ENCODE data around the gene ITPK1. TPM values are rescaled to one million over a fixed set of nuclear protein-coding genes. Genes with fewer than 3 reads are reported as not detected.

Gene ITPK1
- total RNA-seq, 4 donors from 2014 or later = 108 to 221 (median 138) TPM

GRCh38 chr14:92982956-92983355, 132.8 kb downstream of the ITPK1 start:
- peaks cover 37 to 49% (median 42%) of the 10 kb centered on the region in 4 donors for H3K4me1 ChIP-seq
- TF ChIP-seq POLR2AphosphoS5 (IDR thresholded peaks at IDR 0.05) = no peak
- no peak for TF ChIP-seq POLR2A (IDR thresholded peaks at IDR 0.05; ENCODE audit: low read depth)
- no peak for TF ChIP-seq CTCF (IDR thresholded peaks at IDR 0.05)
- TF ChIP-seq EP300 (IDR thresholded peaks at IDR 0.05) = no peak

GRCh38 chr14:92981726-92982125, 134.0 kb downstream of the ITPK1 start:
- no peaks in the 10 kb centered on the region for H3K27me3 ChIP-seq
- no peak overlapping the region for H3K4me3 ChIP-seq
- peaks cover 26 to 37% (median 29%) of the 10 kb centered on the region in 4 donors for H3K4me1 ChIP-seq
- WGBS = 95% methylated on average over 7 of the region's 8 CpGs
- no peak overlapping the region for H3K27ac ChIP-seq (replicated peaks in 1 of 4)
- no peak for TF ChIP-seq POLR2AphosphoS5 (IDR thresholded peaks at IDR 0.05)
- no peak for TF ChIP-seq CTCF (IDR thresholded peaks at IDR 0.05)
- TF ChIP-seq POLR2A (IDR thresholded peaks at IDR 0.05; ENCODE audit: low read depth) = no peak
- no peak for TF ChIP-seq EP300 (IDR thresholded peaks at IDR 0.05)
- peaks cover 0 to 7% (median 3%) of the 10 kb centered on the region in 4 donors for H3K9me3 ChIP-seq
- intact Hi-C loops (cut with DNase I) = no loop called here
- DNase-seq (ENCODE audit: extremely low spot score) = no peak
- peaks cover under 1 to 30% (median 7%) of the 10 kb centered on the region in 4 donors for H3K36me3 ChIP-seq

More at GRCh38 chr14:92982956-92983355, 132.8 kb downstream of the ITPK1 start:
- H3K9me3 ChIP-seq = peaks cover 0 to 7% (median 3%) of the 10 kb centered on the region in 4 donors
- H3K27me3 ChIP-seq = no peaks in the 10 kb centered on the region
- peaks cover 0 to 19% (median 3%) of the 10 kb centered on the region in 4 donors for H3K36me3 ChIP-seq
- intact Hi-C loops (cut with DNase I) = no loop called here
- 89% methylated on average over 8 of the region's 8 CpGs for WGBS
- no peak overlapping the region for H3K4me3 ChIP-seq
- no peak overlapping the region for H3K27ac ChIP-seq (replicated peaks in 1 of 4)
- DNase-seq (ENCODE audit: extremely low spot score) = no peak

- Histone ChIP-seq H3K9me3 (peaks cover 0 to 13% (median 9%) of the 10 kb centered on the region in 4 donors), H3K36me3 (peaks cover 5 to 38% (median 13%) of the 10 kb centered on the region in 4 donors), H3K27me3 (no peaks in the 10 kb centered on the region), H3K4me1 (peaks cover 17 to 28% (median 21%) of the 10 kb centered on the region in 4 donors), H3K4me3 (no peak overlapping the region), H3K27ac (replicated peaks in 1 of 4) (peak overlapping the region in 1 of 4 donors; percentile 13)
- intact Hi-C loops (cut with DNase I) = no loop called here
- TF ChIP-seq EP300 (IDR thresholded peaks at IDR 0.05) = no peak
- TF ChIP-seq POLR2AphosphoS5 (IDR thresholded peaks at IDR 0.05) = no peak
- whole genome bisulfite sequencing = 100% methylated on average over 4 of the region's 4 CpGs
- no peak for DNase-seq (ENCODE audit: extremely low spot score)
These were observed 134.9 kb downstream of the ITPK1 start for GRCh38 chr14:92980866-92981265.

GRCh38 chr14:92978229-92979021, 137.3 kb downstream of the ITPK1 start:
- H3K9me3 ChIP-seq = peaks cover 0 to 14% (median 10%) of the 10 kb centered on the region in 4 donors
- WGBS = 87% methylated on average over 4 of the region's 4 CpGs
- no peaks in the 10 kb centered on the region for H3K27me3 ChIP-seq
- no peak overlapping the region for H3K4me3 ChIP-seq
- no peak overlapping the region for H3K27ac ChIP-seq (replicated peaks in 1 of 4)
- no peak for TF ChIP-seq EP300 (IDR thresholded peaks at IDR 0.05)
- TF ChIP-seq POLR2AphosphoS5 (IDR thresholded peaks at IDR 0.05) = no peak
- TF ChIP-seq POLR2A (IDR thresholded peaks at IDR 0.05; ENCODE audit: low read depth) = no peak
- no peak for TF ChIP-seq CTCF (IDR thresholded peaks at IDR 0.05)
- peaks cover 13 to 33% (median 21%) of the 10 kb centered on the region in 4 donors for H3K4me1 ChIP-seq
- intact Hi-C loops (cut with DNase I) = no loop called here
- no peak for DNase-seq (ENCODE audit: extremely low spot score)
- peaks cover 5 to 38% (median 17%) of the 10 kb centered on the region in 4 donors for H3K36me3 ChIP-seq

GRCh38 chr14:92976268-92976667, 139.5 kb downstream of the ITPK1 start:
- intact Hi-C loops (cut with DNase I) = no loop called here
- 100% methylated on average over 2 of the region's 2 CpGs for WGBS
- TF ChIP-seq POLR2A (IDR thresholded peaks at IDR 0.05; ENCODE audit: low read depth) = no peak
- TF ChIP-seq POLR2AphosphoS5 (IDR thresholded peaks at IDR 0.05) = no peak
- TF ChIP-seq EP300 (IDR thresholded peaks at IDR 0.05) = no peak
- TF ChIP-seq CTCF (IDR thresholded peaks at IDR 0.05) = no peak
- H3K4me3 ChIP-seq = no peak overlapping the region
- H3K27ac ChIP-seq (replicated peaks in 1 of 4) = no peak overlapping the region
- H3K9me3 ChIP-seq = peaks cover 0 to 14% (median 10%) of the 10 kb centered on the region in 4 donors
- DNase-seq (ENCODE audit: extremely low spot score) = no peak
- peaks cover 22 to 54% (median 43%) of the 10 kb centered on the region in 4 donors for H3K4me1 ChIP-seq
- no peaks in the 10 kb centered on the region for H3K27me3 ChIP-seq
- peaks cover 5 to 25% (median 17%) of the 10 kb centered on the region in 4 donors for H3K36me3 ChIP-seq

Measured in esophagus muscularis mucosa (tissue), 4 donors.